ENCODE measurements around the gene RIOX2.
A peak's percentile ranks its signal among the peaks of the same experiment; 100 is the strongest.
"Not testable (repeated sequence)": the region's sequence is repeated elsewhere in the genome, so short reads cannot be mapped to it uniquely, and the experiment has no call there.

The RIOX2 gene

DNA sequence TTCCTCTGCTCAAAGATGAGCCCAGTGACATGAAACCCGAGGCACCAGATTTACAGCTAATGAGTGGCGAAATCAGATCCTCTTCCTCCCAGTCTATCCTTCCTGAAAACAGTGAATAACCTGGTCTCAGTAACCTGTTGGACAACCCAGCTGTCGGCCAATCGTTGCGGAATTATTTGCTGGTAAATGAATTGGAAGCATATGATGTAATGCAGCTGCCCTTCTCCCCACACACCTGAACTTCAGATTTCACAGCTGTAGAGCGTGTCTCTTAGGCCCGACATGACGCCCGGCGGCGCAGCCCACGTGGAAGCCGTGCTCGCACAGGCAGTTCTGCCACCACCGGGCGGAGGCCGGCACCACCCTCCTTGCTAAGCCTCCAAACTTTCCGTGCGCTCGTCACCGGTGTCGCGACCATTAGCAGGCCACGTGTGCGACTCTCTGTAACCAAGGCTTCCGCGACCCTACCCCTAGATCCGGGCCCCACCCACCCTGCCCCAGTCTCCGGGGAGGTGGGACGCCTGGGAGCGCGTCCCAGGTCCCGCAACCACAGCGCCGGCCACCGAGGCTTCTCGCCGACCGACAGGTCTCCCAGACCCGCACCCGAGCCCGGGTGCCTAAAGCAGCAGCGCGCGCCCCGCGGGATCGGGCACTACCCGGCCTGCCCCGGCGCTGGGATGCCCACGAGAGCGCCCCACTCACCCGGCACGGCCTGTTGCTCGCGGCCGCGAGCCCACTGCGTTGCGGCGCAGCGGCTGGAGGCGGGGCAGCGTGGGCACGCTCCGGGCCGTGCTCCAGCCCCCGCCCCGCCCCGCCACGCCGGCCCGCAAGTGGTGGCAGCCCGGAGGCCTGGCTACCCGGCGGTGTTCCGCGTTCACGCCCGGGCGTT is at the start of gene RIOX2:
TSS of gene RIOX2 (minus strand) at position 753 of the 889 bp plus-strand sequence. CDS start 4,838 bp downstream, outside the sequence.
- H3K4me3 ChIP-seq (ENCODE audit: control insufficient read depth, low read depth, low read length) = peak within 1 kb of the TSS; percentile 68
- TF ChIP-seq, protein P1, sequence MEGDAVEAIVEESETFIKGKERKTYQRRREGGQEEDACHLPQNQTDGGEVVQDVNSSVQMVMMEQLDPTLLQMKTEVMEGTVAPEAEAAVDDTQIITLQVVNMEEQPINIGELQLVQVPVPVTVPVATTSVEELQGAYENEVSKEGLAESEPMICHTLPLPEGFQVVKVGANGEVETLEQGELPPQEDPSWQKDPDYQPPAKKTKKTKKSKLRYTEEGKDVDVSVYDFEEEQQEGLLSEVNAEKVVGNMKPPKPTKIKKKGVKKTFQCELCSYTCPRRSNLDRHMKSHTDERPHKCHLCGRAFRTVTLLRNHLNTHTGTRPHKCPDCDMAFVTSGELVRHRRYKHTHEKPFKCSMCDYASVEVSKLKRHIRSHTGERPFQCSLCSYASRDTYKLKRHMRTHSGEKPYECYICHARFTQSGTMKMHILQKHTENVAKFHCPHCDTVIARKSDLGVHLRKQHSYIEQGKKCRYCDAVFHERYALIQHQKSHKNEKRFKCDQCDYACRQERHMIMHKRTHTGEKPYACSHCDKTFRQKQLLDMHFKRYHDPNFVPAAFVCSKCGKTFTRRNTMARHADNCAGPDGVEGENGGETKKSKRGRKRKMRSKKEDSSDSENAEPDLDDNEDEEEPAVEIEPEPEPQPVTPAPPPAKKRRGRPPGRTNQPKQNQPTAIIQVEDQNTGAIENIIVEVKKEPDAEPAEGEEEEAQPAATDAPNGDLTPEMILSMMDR (conservative IDR thresholded peaks at IDR 0.05; ENCODE audit: control insufficient read depth, insufficient read depth, low read depth, low read length) = no peak
- DNase-seq (ENCODE audit: low read depth) = peak; percentile 67

DNA sequence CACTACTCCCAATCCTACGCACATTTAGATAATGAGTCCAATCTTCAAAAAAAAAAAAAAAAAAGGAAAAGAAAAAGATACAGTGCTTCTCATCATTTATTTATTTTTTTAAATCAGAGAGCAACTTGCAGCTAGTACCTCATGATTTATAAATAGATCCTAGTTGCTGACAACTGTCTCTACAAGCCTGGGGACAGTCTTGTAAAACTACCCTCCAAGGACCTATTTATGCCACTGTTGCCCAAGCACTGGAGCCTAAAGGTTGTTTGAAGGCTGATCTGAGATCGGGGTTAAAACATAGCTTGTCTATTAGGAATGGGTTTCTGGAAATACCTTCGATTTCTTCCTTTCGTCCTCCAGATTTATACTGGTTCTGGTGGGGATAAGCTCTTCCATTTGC is 48.2 kb upstream of the RIOX2 start:
- no peak overlapping the region for H3K4me3 ChIP-seq (ENCODE audit: control insufficient read depth, low read depth, low read length)
- DNase-seq (ENCODE audit: low read depth) = no peak
- TF ChIP-seq, protein P1 (conservative IDR thresholded peaks at IDR 0.05; ENCODE audit: control insufficient read depth, insufficient read depth, low read depth, low read length) = no peak

DNA sequence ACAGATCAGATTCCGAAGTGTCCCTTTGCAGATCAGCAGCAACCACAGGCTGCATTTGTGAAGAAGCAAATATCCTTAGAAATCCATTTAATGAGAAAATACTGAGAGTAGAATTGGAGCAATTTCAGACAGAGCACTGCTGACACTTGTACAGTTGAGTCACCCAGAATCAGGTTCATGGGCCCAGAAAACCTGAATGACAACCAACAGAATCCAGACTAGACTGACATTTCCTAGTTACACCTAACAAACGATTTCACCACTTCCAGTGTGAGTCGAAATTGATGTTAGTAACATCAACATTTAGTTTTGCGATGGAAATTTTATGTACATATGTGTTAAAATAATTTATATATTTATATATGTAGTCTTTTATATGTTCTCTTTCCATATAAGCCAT is 46.1 kb upstream of the RIOX2 start:
- TF ChIP-seq, protein P1 (conservative IDR thresholded peaks at IDR 0.05; ENCODE audit: control insufficient read depth, insufficient read depth, low read depth, low read length) = no peak
- no peak for DNase-seq (ENCODE audit: low read depth)

DNA sequence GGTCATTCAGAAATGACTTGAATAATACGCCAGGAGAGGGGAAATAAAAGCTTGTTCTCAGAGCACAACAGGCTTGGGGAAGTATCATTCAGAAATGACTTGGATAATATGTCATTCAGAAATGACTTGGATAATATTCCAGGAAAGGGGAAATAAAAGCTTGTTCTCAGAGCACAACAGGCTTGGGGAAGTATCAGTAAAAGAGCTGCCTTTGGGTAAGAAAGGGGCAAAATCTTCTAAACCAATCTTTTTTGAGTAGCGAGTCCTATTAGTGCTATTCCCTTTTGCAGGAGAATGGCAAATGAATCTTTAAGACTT is 42.0 kb upstream of the RIOX2 start:
- TF ChIP-seq, protein P1 (conservative IDR thresholded peaks at IDR 0.05; ENCODE audit: control insufficient read depth, insufficient read depth, low read depth, low read length) = no peak
- DNase-seq (ENCODE audit: low read depth) = no peak
- no peak overlapping the region for H3K4me3 ChIP-seq (ENCODE audit: control insufficient read depth, low read depth, low read length)

More for the DNA sequence above, 46.1 kb upstream of the RIOX2 start:
- H3K4me3 ChIP-seq (ENCODE audit: control insufficient read depth, low read depth, low read length) = no peak overlapping the region

DNA sequence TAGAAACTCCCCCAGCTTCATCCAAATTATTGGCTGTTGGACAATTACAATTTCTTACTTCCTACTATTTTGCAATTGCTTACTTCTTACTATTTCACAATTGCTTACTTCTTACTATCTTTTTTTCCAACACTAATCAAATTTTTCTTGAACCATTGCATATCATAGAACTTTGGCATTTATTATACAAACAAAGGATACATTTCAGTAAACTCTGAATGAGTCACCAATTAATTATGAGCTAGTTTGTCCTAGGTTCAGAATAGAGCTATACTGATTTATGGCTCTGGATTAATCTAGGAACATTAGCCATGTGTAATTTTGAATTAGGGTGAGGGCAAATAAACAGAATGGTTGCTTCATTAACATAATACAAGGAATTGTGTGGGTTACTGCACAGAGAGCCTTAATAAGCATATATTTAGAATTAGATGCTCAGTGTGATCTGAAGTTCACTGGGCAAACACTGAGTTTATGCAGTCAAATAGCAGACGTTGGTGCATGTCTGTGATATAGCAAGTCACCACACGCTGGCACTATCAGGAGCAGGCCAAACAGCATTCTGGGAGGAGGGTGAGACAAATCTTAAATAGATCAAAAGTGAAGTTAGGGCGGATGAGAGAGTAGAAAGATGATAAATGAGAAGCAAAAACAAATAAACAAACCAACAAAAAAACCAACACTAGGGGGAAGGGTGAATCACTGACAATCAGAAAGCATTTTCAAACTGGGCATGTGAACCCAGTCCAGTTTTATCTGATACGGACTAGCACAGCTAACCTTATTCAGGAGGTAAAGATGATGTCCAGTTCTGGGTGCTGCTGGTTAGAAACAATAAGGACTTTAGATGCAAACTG is 41.4 kb upstream of the RIOX2 start:
- peak; percentile 56 for DNase-seq (ENCODE audit: low read depth)
- no peak overlapping the region for H3K4me3 ChIP-seq (ENCODE audit: control insufficient read depth, low read depth, low read length)
- TF ChIP-seq, protein P1 (conservative IDR thresholded peaks at IDR 0.05; ENCODE audit: control insufficient read depth, insufficient read depth, low read depth, low read length) = peak; percentile 2

DNA sequence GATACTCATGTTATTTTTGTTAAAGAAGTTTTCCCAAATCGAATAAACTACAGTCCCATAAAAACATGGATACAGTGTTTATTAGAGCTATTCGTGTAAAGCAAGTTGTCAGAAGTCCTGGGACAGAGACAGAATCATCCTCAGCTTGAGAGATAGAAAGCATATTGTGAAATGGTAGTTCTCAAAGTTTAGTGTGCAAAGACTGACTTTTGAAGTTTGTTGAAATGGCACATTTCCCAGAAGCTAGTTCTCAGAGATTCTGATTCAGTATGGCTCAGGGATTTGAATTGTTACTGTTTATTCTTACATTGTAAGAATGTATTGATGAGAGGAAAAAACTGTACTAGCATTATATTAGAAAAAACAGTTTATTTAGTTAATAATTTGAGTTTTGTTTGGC is 40.7 kb upstream of the RIOX2 start:
- DNase-seq (ENCODE audit: low read depth) = peak; percentile 86
- no peak overlapping the region for H3K4me3 ChIP-seq (ENCODE audit: control insufficient read depth, low read depth, low read length)
- TF ChIP-seq, protein P1 (conservative IDR thresholded peaks at IDR 0.05; ENCODE audit: control insufficient read depth, insufficient read depth, low read depth, low read length) = no peak

DNA sequence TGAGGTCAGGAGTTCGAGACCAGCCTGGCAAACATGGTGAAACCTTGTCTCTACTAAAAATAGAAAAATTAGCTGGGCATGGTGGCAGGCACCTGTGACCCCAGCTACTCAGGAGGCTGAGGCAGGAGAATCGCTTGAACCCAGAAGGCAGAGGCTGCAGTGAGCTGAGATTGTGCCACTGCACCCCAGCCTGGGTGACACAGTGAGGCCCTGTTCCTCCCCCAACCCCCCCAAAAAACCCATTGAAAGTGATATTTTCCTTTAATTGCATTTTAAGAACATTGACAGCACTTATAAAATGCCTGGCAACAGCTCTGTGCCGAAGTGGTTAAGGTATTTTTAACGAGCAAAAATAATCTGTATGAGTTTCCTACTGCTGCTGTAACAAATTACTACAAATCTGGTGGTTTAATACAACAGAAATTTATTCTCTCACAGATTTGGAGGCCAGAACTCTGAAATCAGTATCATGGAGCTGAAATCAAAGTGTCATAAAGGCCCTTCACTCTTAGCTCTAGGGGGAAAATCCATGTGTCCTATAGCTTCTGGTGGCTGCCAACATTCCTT is 38.7 kb upstream of the RIOX2 start:
- not testable (repeated sequence) for DNase-seq (ENCODE audit: low read depth); H3K4me3 ChIP-seq (ENCODE audit: control insufficient read depth, low read depth, low read length)

Data from fibroblast of mammary gland (primary cell).